ENCODE data around the gene PCCA.

- TF ChIP-seq CTCF (IDR thresholded peaks at IDR 0.05) (no peak), EZH2 (IDR thresholded peaks at IDR 0.05; ENCODE audit: borderline replicate concordance, insufficient read depth, low read depth, low read length, poor library complexity, severe bottlenecking) (no peak)
Observed at GRCh38 chr13:100523981-100524386, 435.1 kb downstream of the PCCA start.
